GM21381 (cell line): ENCODE data around the gene SHTN1.

Experiments used
- ATAC-seq: cut with Tn5 transposase; IDR thresholded peaks from one replicate; pipeline ENCODE4 v1.9.1; 2021; ENCODE audit warnings: mild to moderate bottlenecking, moderate library complexity; ENCODE audit not compliant: unreplicated experiment

The SHTN1 gene

DNA sequence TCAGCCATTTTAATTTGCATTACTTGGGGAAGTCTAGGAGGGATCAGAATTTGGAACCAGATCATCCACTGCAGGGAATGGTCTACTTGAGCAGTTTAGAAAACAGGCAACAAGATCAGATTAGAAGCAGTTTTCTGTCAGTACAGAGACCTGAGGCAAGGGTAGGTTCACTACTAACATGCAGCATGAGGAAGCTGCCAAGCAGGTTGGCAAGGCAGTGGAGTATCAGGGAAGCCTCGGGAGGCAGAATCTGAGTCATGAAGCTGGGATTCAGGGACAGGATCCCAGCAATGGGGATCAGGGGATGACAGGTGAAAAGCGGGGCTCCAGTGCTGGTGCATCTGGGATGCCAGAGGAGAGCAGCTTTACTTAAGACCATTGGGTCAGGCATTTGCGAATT lies 127.6 kb downstream of the SHTN1 start:
- ATAC-seq, result no peak

DNA sequence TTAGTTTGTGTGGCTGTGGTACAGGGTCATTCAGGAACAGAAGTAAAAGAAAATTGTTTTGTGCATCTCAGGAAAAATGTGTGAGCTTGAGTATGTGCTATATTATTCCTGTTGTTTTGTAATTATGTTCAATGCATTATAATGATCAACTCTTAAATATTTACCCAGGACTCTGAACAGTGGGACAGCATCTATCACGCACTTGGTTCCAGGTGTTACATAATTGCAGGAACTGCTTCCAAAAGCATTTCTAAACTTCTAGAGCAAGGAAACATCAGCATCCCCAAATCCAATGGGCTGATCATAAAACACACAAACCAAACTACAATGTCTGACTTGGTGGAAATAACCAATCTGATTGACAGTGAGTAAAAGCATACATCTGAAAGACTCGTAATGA lies 129.1 kb downstream of the SHTN1 start:
- no peak for ATAC-seq

DNA sequence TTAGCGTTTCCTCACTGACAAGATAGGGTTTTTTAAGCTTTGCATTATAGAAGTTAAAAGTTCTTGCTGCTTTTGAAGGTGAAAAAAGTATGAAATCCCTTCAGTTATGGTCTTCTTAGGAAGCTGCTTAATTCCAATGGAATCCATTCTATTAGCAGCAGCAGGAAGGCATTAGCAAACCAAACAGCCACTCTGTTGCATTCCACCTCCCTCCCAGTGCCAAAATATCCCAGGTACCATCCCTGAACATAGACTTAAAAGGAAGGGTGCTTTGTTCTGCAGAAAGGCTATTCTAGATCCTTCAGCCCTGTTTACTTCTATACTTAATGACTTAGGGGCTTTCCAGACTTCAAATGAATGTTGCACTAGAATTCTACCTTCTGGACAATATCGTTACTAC lies 131.9 kb downstream of the SHTN1 start:
- no peak for ATAC-seq

DNA sequence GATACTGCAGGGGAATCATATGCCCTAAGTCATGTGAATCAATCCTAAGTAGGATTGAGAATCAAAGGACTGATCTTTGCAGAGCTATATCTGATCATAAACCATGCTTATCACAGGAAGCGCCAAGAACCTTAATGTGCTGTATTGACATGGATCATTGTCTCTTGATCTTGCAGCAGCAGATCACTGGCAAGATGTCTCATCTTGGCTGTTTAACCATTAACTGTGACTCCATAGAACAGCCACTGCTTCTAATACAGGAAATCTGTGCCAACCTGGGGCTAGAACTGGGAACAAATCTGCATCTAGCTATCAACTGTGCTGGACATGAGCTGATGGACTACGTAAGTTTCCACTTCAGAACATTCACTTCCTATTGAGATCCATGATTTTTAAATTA lies 134.0 kb downstream of the SHTN1 start:
- ATAC-seq, result no peak

DNA sequence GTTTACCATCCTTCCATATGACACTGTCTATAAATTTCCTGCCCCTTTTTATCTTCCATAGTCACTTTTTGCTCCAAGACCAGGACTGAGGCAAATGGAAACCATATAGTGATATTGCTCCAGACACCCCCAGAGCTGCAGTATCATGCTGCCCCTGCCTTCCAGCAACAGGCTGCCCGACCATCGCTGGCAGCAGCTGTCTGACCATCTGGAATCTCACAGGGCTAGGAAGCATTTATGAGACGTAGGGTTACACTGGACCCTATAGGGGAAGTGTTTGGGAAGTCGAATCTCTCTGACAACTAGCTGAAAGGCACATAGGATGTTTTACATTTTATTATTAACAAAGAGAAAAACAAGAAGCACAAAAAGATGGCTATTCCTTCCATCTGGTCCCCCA lies 136.3 kb downstream of the SHTN1 start:
- ATAC-seq, result no peak

DNA sequence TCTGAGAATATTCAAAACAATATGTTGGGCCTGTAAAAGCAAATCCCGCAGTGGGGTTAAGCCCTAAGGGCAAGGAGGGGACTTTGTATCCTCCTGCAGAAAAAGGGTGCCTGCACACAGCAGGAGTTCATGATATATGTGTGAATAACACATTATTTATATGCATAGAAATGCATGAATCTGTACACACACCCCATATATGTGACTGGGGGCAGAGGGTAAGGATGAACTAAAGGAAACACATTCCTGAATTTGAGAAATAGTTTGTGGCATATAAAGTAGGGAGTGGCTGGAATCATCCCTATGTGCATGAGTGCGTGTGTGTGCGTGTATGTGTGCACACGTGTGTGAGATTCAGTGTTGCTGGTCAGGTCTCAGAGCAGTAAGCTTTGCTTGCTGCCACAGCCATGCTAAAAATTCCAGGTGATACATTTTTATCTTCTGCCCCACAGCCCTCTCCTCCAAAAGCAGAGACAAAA lies 136.8 kb downstream of the SHTN1 start:
- ATAC-seq, result no peak

DNA sequence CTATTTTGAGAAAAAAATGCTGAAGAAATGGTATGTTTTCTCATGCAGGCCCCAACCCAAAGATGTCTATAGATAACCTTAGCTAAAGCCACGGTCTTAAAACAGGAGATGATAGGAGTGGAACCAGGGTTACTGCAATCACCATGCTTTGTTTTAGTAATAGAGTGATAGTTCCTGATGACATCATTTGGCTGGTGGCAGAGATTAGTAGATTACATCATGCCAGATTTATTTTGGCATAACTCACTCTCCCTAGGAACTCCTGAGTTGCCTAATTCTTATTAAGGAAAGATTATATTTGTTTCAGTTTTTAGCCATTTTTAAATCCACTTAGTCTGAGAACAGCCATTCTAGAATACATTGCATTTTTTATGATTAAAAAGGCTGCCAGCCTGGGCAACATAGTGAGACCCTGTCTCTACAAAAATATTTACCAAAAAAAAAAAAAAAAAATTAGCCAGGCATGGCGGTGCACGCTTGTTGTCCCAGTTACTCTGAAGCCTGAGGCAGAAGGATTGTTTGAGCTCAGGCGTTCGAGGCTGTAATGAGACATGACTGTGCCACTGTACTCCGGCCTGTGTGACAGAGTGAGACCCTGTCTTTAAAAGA lies 137.9 kb downstream of the SHTN1 start:
- ATAC-seq, result no peak

DNA sequence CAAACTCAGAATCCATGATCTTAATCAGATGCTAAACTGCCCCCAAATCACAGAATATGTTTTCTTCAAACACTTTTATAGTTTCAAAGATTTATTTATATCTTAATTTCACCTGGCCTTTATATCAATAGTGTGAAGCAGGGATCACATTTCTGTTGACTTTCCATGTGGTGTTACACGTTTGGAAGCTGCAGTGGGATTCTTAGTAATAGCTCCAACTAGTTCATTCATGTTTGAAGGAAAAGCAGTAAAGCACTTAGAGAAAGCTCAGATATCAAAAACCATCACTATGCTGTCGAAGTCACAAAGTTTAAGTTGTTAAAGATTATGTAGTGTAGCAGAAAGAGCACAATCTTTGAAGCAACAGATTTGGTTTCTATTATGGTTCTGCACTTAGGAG lies 138.9 kb downstream of the SHTN1 start:
- ATAC-seq, result no peak

DNA sequence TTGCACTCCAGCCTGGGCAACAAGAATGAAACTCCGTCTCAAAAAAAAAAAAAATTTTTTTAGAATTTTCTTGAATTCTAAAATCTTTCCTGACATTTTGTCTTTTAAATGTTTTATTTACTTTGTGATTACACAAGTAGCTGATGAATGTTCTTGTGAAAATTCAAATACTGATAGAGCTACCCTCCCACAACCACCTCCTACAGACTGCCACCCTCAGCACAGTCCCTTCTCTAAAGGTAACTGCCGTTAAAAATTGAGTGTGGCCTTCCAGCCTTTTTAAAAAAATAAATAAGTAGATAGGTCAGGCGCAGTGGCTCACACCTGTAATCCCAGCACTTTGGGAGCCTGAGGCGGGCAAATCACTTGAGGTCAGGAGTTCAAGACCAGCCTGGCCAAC lies 140.6 kb downstream of the SHTN1 start:
- no peak for ATAC-seq

DNA sequence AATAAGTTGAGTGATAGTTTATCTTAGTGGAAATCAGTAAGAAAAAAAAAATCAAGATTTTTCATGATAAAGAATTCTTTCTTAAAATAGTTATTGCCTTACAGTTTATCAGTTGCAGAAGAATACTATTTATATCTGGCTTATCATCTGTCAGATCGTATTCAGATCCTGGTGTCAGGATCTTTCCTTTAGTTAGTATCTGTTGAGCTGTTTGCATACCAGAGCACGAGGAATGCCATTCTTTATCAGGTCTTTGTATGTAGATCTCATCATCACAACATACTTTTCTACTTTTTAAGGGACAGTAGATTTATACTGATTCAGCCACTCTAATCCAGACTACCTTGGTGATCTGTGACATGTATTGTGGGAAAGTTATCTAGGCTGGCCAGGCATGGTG lies 143.2 kb downstream of the SHTN1 start:
- ATAC-seq, result no peak

DNA sequence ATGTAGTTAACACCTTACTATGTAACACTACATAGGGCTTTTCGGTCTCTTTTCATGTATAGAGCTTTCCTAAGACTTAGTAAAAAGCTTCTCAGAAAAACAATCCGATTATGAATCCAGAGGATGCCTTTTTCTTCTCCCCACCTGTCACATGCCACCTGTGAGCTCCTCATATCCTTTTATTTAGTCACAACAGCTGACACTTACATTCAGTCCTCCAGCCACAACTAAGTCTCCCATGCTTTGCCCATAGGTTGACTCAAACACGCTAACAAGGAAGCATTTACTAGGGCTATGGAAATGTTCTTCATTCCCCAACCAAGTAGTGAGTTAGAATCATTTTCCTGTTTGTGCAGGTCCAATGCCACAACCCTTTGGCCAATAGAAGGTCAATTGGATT lies 147.8 kb downstream of the SHTN1 start:
- ATAC-seq, result no peak

DNA sequence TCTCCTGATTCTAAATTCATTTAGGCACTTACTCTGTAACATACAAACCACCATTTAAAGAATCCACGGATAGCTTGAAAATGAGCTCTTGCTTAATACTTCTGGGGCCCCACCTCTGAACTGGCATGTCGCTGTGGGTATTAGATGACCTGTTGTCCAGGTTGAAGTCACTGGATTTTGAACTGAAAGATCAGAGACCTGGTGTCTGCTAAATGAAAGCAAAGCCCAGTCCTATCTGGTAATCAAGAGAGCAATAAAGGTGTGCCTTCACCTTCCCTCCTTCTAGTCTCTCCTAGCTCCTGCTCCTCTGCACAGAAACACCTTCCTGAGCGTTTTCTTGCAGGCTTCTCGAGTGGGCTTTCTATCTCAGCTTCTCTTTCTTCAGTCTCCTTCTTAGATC lies 151.3 kb downstream of the SHTN1 start:
- no peak for ATAC-seq

DNA sequence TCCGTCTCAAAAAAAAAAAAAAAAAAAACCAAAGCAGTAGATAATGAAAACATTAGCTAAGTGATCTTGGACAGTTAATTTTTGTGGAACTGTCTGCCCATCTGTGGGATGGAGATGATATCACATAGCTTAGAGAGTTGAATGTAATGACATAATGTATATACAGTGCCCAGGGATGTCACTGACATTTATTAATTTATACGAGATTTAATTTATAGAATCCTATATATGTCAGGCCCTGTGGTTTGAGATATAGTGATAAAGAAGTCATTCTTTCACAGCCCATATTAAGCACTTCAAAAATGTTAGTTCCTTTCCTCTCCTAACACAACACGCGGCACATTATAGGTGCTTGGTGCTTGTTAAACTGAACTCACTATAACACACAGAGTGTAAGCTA lies 151.7 kb downstream of the SHTN1 start:
- ATAC-seq, result no peak

DNA sequence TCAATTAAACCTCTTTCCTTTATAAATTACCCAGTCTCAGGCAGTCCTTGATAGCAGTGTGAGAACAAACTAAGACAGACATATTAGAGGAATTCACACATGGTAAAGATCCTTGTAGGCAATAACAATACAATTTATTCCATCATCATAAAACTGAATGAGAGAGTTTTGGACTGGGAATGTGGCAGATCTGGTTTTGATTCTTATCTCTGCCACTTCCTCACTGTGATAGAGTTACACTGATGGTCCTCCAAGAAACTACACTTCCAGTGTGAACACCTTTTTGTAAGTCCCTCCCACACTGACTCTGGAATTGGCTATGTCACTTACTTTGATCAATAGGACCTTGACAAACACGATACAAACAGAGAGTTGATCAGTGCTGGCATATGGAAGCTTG lies 152.7 kb downstream of the SHTN1 start:
- no peak for ATAC-seq

DNA sequence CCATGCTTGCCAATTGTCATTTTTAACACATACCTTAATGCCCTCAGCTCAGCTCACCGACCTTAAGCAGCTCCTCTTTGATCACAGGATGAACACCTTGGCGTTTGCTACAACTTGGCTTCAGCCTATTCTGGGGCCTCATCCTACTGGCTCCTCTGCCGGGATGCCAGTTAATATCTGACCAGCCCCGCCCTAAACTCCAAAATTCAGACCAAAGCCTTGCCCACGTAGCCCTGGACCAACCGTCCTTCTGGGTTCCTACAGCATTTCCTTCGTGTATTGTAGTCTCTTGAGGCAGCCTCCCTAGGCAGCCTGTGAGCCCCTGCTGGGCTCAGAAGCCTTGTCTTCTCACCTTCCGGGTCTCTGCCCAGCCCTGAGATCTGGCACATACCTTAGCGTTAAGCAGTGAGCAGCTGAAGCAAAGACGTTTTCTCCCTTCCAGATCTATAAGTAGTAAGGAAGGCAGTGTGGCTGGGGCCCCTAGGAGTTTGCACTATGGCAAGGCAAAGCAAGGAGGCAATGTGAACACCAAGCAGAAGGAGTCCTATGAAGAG lies 154.9 kb downstream of the SHTN1 start:
- ATAC-seq, result no peak

DNA sequence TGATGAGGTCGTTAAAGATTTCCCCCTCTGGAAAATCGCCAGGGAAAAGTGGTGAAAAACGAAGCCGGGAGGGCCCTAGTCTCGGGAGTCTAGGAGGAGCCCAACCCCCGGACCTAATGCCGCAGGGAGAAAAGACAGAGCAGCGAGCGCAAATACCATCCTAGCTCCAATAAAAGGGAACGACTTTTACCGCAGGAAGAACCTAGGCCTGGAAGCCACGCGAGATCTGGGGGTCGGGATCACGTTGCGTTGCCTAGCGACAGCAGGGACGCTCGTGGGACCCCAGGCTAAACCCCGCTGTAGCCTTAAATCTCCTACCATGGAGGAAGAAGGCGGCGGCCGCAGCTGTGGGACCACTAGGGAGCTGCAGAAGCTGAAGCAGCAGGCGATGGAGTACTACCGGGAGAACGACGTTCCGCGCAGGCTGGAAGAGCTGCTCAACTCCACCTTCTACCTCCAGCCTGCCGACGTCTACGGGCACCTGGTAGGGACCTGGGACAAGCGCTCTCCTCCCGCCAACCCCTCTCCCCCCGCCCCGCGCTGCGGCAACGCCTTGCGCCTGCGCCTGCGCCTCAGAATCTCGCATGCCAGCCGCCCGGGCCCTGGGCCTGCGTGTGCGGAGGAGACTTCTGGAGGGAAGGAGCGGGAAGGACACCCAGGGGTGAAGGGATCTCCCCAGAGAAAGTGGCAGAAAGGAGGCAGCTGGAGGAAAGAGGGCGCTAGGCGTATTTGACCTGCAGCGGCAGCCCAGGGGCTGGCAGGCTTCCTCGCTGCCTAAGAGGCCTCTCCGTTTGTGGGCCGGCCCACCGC lies 155.5 kb downstream of the SHTN1 start, which contains the start of gene ENO4:
ENO4 (plus strand) TSS at position 252 of the 810 bp plus-strand sequence; CDS start at position 320, 68 bp downstream.
- peak; percentile 46 for ATAC-seq

DNA sequence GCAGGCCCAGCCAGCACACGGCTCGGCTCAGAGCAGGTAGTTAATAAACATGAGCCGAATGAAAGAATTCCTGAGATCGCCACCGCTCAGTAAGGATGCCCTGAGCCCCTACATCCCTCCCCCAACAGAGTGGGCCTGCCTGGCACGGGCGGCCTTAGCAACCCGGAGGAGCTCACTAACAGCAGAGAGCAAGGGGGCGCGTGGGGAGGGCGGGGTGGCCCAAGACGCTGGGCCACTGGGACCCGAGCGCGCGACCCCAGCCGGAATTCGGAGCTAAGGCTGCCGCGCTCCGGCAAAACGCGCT lies 156.1 kb downstream of the SHTN1 start:
- ATAC-seq, result no peak

DNA sequence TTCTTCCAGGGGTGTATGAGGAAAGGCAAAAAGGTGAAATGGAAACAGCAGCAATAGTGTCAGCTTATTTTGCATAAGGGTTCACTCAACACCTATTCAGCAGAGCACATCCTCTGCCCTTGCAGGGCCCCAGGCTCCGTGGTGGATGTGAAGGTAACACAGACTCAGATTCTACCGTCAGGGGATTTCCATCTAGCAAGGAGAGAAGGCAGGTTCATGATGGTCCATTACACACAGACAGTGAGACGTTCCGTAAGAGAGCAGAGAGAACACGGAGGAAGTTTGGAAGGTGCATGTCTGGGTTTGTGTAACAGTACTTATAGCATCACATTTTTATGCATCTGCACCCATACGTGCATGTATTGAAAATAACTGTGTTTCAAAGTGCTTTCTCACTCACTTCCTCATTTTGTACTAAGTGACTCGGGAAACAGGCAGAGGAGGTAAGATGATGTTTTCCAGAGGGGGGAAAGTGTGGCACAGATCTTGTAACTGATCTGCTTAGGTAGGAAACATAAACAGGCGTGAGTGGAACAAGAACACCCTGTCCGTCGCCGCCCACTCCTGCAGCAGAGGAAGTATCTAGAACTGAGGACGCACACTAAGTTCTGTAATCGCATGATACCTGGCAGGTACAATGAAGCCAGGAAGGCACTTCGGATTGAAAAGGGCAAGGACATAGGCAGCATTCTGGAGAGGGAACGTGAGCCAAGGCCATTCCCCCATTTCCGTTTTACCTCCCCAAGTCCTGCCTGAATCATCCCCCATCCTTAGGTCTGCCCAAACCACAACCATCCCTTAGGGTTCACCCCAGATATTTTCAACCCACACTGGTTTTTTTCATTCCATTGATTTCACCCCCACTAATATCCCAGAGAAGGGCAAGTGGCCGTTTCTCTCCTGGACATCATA lies 156.7 kb downstream of the SHTN1 start:
- peak; percentile 75 for ATAC-seq

DNA sequence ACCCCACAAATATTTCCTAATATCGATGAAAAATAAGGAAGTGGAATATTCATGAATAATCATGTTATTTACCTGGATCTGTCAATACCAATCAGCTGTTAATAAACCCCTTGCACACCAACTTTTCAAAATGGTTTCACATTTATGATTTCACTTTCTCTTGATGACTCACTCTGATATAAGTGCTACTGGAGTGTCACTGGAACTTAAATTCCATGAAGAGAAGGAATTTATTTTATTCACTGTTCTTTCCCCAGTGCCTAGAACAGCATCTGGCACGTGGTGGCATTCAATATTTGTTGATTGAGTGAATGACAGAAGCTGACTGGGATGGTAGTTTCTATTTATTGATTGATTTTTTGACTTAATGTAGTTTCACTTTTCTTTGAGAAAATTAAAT lies 159.2 kb downstream of the SHTN1 start:
- ATAC-seq, result no peak

DNA sequence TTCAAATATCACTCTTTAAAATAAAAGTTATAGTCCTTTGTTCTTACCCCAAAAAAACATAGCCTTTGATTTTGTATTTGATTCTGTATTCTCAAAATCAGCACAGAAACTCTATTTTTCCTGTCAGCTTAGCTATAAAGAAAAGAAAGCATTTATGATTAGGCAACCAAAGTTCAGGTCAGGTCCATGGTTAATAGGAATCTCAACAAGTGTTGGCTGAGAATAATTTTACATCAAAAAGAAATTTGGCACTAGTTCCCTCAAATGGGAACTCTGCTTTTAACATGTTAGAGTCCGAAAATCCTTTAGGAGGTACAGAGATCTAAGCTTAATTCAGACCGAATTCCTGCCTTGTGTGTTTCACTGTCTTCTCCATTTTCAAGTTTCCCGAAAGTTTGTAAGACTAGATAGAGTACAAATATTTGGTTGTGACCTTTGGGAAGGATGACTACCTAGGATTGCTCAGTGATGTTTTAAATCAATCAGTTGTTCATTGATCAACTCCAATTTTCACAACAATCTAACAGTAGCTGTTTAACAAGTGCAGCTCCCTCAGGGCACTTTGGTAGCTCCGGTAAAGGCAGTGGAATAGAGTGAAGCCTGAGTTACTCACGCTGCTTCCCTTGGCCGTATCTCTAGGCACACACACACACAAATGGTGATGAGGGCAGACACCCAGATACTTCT lies 164.5 kb downstream of the SHTN1 start:
- ATAC-seq, result no peak
